DND-41 (cell line): ENCODE measurements around the gene MEAK7.

Experiments used
- EZH2 ChIP-seq: IDR thresholded peaks from 3 replicates; pipeline ENCODE4 v1.6.1; 2012; ENCODE audit warnings: borderline replicate concordance, low read depth, mild to moderate bottlenecking, moderate library complexity, low read length, inconsistent platforms; ENCODE audit not compliant: severe bottlenecking
- TF ChIP-seq, protein P1 (sequence below): IDR thresholded peaks from 2 replicates; pipeline ENCODE4 v1.5.1; 2012; ENCODE audit warnings: borderline replicate concordance, low read length, moderate library complexity, mild to moderate bottlenecking; ENCODE audit not compliant: poor library complexity, severe bottlenecking; ENCODE audit errors: extremely low read depth

DNA sequence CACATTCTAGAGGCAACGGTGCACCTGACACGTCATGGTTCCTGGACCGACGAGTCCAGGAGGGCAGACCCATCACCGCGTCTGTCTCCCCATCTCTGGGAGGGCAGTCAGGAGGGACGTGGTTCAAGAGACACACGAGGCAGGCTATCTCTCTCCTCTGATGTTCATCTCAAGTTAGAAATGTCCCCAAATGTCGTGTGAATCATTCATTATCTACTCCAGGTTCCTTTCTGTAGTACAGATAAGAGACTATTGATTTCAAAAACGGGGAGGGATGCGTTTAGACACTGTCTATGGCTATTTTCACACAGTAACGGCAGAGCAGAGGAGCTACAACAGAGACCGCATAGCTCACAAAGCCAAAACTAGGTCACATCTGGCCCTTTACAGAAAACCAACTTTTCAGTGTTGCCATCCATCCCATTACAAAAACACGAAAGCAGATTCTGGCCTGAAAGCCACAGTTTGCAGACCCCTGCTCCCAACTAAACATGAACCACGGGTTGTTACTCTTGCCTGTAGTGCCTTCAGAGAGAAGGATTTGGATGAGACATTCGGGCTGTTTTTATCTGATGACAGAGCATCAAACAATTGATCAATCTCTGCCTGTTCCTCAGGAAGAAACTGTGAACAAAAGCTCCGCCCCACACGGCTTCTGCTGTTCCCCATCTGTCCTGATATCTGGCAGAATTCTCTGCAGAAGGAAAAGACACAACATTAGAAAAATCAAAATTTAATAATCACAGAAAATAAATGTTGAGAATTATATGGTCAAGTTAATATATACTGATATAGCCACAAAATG lies 6.8 kb downstream of the MEAK7 start:
- TF ChIP-seq, protein P1, sequence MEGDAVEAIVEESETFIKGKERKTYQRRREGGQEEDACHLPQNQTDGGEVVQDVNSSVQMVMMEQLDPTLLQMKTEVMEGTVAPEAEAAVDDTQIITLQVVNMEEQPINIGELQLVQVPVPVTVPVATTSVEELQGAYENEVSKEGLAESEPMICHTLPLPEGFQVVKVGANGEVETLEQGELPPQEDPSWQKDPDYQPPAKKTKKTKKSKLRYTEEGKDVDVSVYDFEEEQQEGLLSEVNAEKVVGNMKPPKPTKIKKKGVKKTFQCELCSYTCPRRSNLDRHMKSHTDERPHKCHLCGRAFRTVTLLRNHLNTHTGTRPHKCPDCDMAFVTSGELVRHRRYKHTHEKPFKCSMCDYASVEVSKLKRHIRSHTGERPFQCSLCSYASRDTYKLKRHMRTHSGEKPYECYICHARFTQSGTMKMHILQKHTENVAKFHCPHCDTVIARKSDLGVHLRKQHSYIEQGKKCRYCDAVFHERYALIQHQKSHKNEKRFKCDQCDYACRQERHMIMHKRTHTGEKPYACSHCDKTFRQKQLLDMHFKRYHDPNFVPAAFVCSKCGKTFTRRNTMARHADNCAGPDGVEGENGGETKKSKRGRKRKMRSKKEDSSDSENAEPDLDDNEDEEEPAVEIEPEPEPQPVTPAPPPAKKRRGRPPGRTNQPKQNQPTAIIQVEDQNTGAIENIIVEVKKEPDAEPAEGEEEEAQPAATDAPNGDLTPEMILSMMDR = no peak
- no peak for TF ChIP-seq EZH2
